GM23338 (cell line): ENCODE data around the gene PGGHG.

Source experiments
- POLR2AphosphoS5 ChIP-seq: IDR thresholded peaks from 2 replicates; pipeline ENCODE4 v1.6.1; 2016; ENCODE audit warnings: antibody characterized with exemption, low read depth
- ZNF114 ChIP-seq: fragments of 250-450 bp; sonication (Bioruptor Pico); IDR thresholded peaks from 2 replicates; pipeline ENCODE4 v1.5.0; 2020; ENCODE audit warnings: mild to moderate bottlenecking, moderate library complexity

- TF ChIP-seq POLR2AphosphoS5 (no peak), ZNF114 (no peak)
These were observed 14.4 kb downstream of the PGGHG start for GRCh38 chr11:303363-303762.
